HCT116 (cell line): ENCODE results near the gene TAF5L.

Experiments used
- CEBPB ChIP-seq: IDR thresholded peaks from 2 replicates; pipeline ENCODE4 v1.6.1; 2012; ENCODE audit warnings: low read depth
- CTCF ChIP-seq, 3 experiments: fragments of 200-600 bp in 1 of 3; sonication (generic) in 1 of 3; IDR thresholded peaks in 2 of 3; conservative IDR thresholded peaks in 1 of 3; 2 replicates each; pipeline ENCODE4 v1.5.1; 2012 to 2017; ENCODE audit warnings: low read depth in 2 of 3, low read length in 2 of 3, antibody characterized with exemption in 1 of 3, borderline replicate concordance in 1 of 3, control low read depth in 1 of 3, mild to moderate bottlenecking in 1 of 3, mixed read lengths in 1 of 3, mixed run types in 1 of 3, moderate library complexity in 1 of 3; ENCODE audit not compliant: insufficient read depth in 1 of 3
- EZH2 ChIP-seq: fragments of 200-600 bp; sonication (generic); IDR thresholded peaks from 2 replicates; pipeline ENCODE4 v1.6.1; 2017; ENCODE audit warnings: antibody characterized with exemption, mixed run types
- JUND ChIP-seq: IDR thresholded peaks from 2 replicates; pipeline ENCODE4 v1.6.1; 2012
- MAX ChIP-seq: IDR thresholded peaks from 2 replicates; pipeline ENCODE4 v1.6.1; 2012
- POLR2A ChIP-seq: IDR thresholded peaks from 2 replicates; pipeline ENCODE4 v1.7.0; 2011; ENCODE audit warnings: borderline replicate concordance; ENCODE audit not compliant: insufficient read depth, insufficient read length; ENCODE audit errors: extremely low read depth
- POLR2AphosphoS5 ChIP-seq: IDR thresholded peaks from 2 replicates; pipeline ENCODE4 v1.6.1; 2011; ENCODE audit warnings: mild to moderate bottlenecking, low read depth, low read length, moderate library complexity
- REST ChIP-seq: IDR thresholded peaks from 2 replicates; pipeline ENCODE4 v1.6.1; 2012; ENCODE audit warnings: low read depth
- SRF ChIP-seq: IDR thresholded peaks from 2 replicates; pipeline ENCODE4 v1.6.1; 2012; ENCODE audit warnings: low read depth
- ZBTB33 ChIP-seq: IDR thresholded peaks from 2 replicates; pipeline ENCODE4 v1.6.1; 2011; ENCODE audit warnings: mild to moderate bottlenecking, low read length, moderate library complexity; ENCODE audit not compliant: insufficient replicate concordance; ENCODE audit errors: extremely low read depth
- ZFX ChIP-seq: fragments of 450-650 bp; IDR thresholded peaks from 2 replicates; pipeline ENCODE4 v1.6.1; 2017

GRCh38 chr1:229550812-229551567, 74.9 kb downstream of the TAF5L start:
- TF ChIP-seq CTCF (IDR thresholded peaks at IDR 0.05 in 2 of 3, conservative IDR thresholded peaks at IDR 0.05 in 1 of 3; ENCODE audit: borderline replicate concordance in 1 of 3, insufficient read depth in 1 of 3, low read depth in 2 of 3, low read length in 2 of 3) (no peak), POLR2AphosphoS5 (no peak), POLR2A (no peak), MAX (no peak), ZFX (no peak), CEBPB (no peak), EZH2 (no peak), REST (no peak), ZBTB33 (no peak), JUND (no peak), SRF (no peak)
